HG03460 (cell line): ENCODE data around the gene POLK.
A peak's percentile ranks its signal among the peaks of the same experiment; 100 is the strongest.
"Not testable (repeated sequence)": the region's sequence is repeated elsewhere in the genome, so short reads cannot be mapped to it uniquely, and the experiment has no call there.

ENCODE experiments used
- ATAC-seq: cut with Tn5 transposase; IDR thresholded peaks from one replicate; pipeline ENCODE4 v1.9.1; 2021; ENCODE audit not compliant: unreplicated experiment

POLK gene

GRCh38 chr5:75510417-75510835 lies 1.3 kb upstream of the POLK start:
- peak; percentile 9 for ATAC-seq

GRCh38 chr5:75510836-75511434 lies 756 bp upstream of the POLK start:
- peak; percentile 32 for ATAC-seq

- ATAC-seq, result no peak
Observed at GRCh38 chr5:75512383-75513074, 838 bp downstream of the POLK start.

GRCh38 chr5:75513841-75514240 lies 2.1 kb downstream of the POLK start:
- ATAC-seq, result no peak

GRCh38 chr5:75514323-75514722 lies 2.6 kb downstream of the POLK start:
- ATAC-seq, result no peak

- no peak for ATAC-seq
Observed at GRCh38 chr5:75519761-75520160, 8.1 kb downstream of the POLK start.

GRCh38 chr5:75521195-75521594 lies 9.5 kb downstream of the POLK start:
- ATAC-seq, result no peak

GRCh38 chr5:75522025-75522424 lies 10.3 kb downstream of the POLK start:
- ATAC-seq, result no peak

DNA sequence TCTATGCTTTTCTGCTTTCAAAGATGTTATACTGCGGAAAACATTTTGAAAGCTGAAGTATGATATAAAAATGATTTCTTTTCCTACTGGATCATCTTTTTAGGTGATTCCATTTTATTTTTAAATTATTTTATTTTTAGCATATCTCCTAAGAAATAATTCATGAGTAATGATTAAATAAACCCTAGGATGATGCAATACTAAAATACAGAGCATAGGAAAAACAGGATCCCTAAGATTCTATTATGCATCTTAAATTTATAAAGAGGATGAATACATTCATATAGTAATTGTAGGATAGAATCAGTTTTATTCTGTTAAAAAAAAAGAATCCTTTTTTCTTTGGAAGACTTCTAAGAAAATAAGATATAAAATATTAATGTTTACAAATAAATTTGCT lies 10.9 kb downstream of the POLK start:
- ATAC-seq, result no peak

DNA sequence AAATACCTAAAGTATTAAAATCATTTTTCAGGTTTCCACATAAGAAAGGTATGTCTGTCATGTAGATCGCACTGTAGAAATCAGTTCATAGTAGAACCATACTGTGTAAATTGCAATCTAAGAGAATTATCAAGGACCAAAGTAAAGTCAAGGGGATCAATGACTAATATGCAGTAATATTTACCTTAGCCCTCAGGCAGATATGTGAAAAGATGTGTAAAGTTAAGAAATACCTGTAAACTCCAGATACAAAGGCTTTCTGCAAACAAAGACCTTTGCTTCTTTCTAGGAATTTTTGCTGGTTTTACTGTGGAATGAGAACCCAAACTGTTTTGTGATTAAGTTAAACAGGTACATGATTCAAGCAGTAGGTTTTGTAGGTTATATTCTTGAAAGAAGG lies 11.6 kb downstream of the POLK start:
- no peak for ATAC-seq

DNA sequence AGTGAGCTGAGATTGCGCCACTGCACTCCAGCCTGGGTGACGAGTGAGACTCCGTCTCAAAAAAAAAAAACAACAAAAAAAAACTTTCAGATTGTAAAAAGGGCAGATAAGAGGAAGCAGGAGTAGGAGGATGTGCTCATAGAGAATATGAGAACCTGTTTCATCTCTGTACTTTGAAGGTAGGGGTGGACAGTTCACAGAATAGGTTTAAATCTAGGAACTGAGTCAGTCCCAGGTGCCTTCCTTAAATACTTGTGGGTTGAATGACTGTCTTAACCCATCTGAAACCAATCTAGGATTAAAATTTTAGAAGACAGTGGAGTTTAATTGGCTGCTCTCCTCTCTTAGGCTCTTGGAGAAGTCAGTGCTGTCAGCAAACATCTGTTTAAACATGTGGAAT lies 12.4 kb downstream of the POLK start:
- peak; percentile 94 for ATAC-seq

DNA sequence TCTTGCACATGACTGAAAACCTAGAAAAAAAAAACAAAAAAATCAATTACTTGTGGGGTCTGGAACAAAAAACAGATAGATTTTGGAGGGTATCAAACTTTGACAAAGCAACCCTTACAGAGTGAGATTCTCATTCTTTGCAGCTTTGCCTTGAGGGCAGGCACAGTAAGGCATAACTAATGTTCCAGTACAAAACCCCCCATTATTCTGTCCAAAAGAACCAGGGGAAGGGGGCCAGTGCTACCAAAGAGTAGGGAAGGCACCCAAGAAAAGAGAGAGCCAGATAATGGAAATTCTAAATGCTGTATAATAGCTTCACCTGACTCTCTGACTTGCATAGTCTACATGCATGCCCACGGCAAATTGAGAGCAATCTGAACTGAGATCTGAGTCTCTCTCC lies 12.9 kb downstream of the POLK start:
- ATAC-seq, result no peak

- ATAC-seq, result no peak
Observed at GRCh38 chr5:75525344-75525743, 13.7 kb downstream of the POLK start.

GRCh38 chr5:75526070-75526469 lies 14.4 kb downstream of the POLK start:
- no peak for ATAC-seq

GRCh38 chr5:75529185-75529584 lies 17.5 kb downstream of the POLK start:
- no peak for ATAC-seq

- no peak for ATAC-seq
Observed at GRCh38 chr5:75532190-75532589, 20.5 kb downstream of the POLK start.

- not testable (repeated sequence) for ATAC-seq
Observed at GRCh38 chr5:75533716-75534115, 22.0 kb downstream of the POLK start.

- ATAC-seq, result no peak
Observed at GRCh38 chr5:75534734-75535133, 23.0 kb downstream of the POLK start.

- ATAC-seq, result no peak
Observed at GRCh38 chr5:75536147-75536546, 24.5 kb downstream of the POLK start.

GRCh38 chr5:75536694-75537360 lies 25.1 kb downstream of the POLK start:
- ATAC-seq, result no peak

DNA sequence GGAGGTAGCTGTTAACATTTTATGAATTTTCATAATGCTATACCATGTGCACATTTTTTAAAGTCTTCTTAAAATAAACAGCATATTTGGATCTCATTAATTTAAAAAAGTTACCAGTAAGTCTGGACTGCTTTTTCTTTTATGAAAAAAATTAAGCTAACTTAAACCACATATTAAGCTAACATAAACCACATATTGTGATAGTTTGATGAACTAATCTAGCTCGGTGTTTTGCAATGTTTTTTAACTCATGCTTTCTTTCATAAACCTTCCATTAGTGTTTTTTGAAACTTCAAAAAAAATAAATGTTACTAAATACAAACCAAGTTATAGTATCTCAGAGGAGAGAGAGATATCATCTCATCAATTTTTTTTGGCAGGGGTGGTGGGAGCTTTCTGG lies 26.5 kb downstream of the POLK start:
- ATAC-seq, result no peak

DNA sequence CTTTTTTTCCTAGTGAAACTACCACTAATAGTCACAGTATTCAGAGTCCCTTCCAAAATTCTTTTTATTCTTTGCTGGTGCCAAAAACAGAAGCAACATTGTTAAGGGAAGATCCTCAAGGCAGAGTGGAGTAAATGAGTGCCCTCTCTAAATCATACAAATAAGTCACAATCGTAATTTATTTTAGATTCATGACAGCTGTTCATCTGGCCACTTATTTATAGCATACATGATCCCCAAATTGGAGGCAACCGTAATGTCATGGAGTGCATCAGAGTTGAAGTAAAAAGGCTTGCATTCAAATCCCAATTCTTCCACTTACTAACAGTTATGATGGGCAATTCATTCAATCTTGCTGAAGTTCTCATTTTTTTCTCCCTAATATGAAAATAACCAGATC lies 33.4 kb downstream of the POLK start:
- no peak for ATAC-seq
